Measurements from ENCODE around the gene CHD2.

GRCh38 chr15:93029214-93029835 lies 129.2 kb downstream of the CHD2 start:
- TF ChIP-seq, protein P1, sequence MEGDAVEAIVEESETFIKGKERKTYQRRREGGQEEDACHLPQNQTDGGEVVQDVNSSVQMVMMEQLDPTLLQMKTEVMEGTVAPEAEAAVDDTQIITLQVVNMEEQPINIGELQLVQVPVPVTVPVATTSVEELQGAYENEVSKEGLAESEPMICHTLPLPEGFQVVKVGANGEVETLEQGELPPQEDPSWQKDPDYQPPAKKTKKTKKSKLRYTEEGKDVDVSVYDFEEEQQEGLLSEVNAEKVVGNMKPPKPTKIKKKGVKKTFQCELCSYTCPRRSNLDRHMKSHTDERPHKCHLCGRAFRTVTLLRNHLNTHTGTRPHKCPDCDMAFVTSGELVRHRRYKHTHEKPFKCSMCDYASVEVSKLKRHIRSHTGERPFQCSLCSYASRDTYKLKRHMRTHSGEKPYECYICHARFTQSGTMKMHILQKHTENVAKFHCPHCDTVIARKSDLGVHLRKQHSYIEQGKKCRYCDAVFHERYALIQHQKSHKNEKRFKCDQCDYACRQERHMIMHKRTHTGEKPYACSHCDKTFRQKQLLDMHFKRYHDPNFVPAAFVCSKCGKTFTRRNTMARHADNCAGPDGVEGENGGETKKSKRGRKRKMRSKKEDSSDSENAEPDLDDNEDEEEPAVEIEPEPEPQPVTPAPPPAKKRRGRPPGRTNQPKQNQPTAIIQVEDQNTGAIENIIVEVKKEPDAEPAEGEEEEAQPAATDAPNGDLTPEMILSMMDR (IDR thresholded peaks at IDR 0.05): no peak
- no peak for TF ChIP-seq POLR2A (IDR thresholded peaks at IDR 0.05)

Data from thyroid gland (tissue), 4 donors.